GM18505 (cell line): ENCODE measurements around the gene ZBTB7C.

Source experiments
- ATAC-seq: cut with Tn5 transposase; IDR thresholded peaks from one replicate; pipeline ENCODE4 v1.9.1; 2021; ENCODE audit not compliant: unreplicated experiment
- POLR2A ChIP-seq: IDR thresholded peaks from 4 replicates; pipeline ENCODE4 v1.6.1; 2011; ENCODE audit warnings: borderline replicate concordance; ENCODE audit not compliant: insufficient read depth, insufficient read length; ENCODE audit errors: extremely low read depth

Gene ZBTB7C

DNA sequence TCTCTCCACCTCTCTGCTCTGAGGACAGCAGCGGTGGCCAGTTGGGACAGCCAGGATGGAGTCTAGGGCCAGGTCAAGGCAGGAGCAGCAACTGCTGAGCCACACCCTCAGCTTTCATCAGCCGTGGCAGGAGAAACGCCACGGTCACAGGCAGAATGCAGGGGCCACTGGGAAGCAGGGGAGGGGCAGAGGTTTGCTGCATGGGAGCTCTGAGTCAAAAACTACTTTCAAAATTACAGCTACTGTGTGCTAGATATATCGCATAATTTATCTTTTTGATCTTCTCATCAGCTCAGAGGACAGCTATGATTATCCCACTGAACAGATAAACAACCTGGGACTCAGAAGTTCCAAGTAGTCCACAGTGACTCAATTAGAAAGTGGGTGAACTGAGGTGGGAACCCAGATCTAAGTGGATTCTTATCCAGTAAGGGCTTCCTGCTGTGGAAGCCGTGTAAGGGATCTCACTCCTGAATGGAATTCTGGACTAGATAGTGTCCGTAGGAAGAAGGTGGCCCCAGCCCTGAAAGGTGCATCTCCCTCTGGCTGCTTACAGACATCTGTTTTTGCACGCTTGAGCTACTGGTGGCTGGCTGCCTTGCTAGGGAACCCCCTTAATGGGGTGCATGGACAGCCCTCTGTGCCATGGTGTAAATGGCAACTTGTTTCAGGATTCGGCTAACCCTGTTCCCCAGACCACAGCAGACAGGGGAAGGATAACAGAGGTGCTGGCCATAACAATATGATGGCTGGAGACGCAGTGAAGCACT lies 284.1 kb downstream of the ZBTB7C start:
- ATAC-seq, result no peak
- no peak for TF ChIP-seq POLR2A

DNA sequence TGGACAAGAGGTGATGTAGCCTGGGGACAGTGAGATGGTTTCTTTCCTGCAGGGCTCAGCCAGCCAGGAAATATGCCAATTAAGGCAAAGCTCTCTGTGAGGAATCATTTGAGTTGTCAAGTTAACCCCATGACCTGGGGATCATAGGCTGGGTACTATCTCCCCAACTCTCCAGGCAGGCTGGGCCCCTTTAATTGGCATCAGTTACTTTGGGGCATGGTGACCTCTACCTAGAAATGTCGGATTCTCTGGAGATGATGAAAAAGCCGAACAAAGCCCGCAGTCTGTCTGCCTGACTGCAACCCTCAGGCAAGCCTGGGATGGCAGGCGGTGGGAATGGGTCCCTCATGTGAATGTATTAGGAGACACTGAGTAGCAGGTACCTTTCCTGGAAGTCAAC lies 285.2 kb downstream of the ZBTB7C start:
- no peak for ATAC-seq
- TF ChIP-seq POLR2A, result no peak

DNA sequence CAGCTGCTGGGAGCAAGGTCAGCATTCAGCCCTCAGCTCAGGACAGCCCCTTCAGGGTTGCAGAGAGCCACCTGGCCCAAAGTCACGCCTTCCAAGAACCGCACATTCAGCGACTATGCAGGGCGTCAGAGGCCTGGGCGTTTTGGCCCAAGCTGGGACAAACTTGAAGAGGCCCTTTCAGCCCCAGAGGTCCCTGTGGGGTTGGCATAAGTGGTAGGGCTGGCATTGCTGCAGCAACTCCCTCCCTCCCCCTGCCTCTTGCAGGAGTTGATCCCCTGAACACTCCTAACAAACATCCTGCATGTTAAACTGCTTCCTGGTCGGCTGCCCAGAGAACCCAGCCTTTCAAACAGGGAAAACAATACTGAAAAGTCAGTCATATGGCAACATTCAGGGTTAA lies 285.9 kb downstream of the ZBTB7C start:
- no peak for ATAC-seq
- TF ChIP-seq POLR2A, result no peak

DNA sequence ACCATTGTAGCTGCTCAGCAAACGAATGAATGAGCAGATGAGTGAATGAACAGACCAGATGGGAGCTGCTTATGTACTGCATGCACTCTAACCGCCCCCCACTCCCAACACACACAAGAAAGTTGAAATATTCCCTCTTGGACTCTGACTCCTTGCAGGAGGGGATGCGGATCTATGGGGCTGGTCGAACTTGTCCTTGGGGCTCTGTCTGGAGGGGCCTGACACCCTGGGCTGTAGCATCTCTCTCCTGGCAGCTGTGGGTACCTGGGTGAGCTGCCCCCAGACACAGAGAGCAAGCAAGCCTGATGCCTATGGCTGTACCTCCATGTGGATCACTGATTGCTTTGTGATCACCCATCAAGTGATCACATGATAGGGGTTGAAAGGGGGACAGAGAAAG lies 286.4 kb downstream of the ZBTB7C start:
- no peak for ATAC-seq
- no peak for TF ChIP-seq POLR2A

DNA sequence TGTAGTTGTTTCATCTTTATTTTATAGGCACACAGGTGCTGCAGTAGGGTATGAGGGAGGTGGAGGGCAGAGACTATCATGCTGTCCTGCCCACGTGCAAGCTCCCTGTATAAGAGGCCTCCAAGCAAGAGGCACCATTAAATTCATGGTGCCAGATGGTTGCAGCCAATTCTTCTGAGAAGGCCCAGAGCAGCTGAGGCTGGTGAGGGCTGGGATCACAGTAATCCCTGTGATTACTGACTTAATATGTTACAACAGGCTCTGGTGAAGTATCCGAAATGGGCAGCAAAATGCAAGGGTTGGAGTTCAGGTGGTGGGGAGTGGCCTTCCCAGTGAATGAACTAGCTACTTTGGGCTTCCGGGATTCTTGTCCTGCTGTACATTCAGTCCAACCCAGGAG lies 286.8 kb downstream of the ZBTB7C start:
- ATAC-seq, result no peak
- no peak for TF ChIP-seq POLR2A

DNA sequence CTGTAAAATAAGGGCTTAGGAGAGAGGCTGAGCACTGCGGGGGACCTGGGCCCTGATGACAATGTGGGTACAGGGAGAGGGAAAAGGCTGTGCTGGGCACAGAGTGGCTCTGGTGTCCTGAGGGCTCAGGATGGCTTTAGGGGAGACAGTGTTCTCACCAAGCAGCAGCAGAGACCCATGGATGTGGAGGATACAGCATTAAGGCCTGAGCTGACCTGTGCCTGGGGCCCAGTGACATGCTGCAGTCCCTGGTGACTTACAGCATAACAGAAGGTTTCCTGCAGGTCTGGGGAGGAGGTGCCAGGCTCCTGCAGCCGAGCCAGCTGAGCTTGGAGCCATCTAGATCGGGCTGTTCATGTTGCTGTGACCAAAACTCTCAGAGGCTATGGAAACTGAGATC lies 287.4 kb downstream of the ZBTB7C start:
- no peak for TF ChIP-seq POLR2A
- ATAC-seq, result no peak

DNA sequence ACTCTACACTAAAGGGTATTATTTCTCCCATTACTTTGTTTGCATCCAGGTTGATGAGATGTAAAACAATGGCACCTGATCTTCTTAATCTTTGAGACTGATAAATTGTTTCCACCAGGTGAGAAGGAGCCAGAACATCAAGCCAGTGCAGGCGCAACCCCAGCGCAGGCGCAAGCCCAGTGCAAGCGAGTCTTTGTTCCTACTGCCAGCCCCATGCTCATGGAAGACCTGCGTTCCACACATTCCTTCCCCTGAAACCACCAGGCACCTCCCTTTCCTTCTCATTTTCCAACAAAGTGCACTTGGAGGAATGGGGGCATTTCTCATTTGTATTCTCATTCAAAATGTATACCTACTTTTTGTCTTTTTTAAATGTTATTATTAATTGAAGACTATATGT lies 290.0 kb downstream of the ZBTB7C start:
- TF ChIP-seq POLR2A, result no peak
- no peak for ATAC-seq

DNA sequence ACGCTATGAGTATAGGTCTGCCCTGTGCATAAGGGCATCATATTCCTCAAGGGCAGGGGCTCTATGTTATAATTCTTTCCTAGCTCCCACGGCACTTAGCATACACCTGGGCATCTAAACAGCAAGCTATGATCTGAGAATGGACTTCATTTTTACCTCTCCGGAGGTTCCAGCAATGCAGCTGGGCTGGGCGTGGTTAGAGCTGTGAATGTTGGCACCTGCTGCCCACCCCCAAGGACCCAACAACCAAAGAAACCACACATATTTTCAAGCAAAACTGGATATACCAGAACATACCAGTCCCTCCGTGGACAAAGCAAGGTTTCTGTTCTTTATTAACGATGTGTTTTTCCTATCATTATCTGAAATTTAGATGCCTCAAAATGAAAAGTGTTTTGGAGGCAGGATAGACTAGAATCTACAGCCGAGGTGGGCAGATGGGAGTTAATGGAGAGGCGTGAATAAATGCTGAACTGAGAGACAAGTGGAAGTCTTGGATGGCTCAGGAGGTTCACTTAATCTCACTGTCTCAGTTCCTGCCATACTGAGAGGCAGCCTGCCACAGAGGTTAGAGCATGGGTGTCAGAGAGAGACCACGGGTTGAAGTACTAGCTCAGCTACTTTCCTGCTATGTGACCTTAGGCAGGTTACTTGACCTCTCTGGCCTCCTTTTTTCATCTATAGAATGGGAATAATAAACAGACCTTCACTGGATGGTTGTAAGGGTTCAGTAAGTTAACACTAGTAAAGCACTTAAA lies 292.1 kb downstream of the ZBTB7C start:
- ATAC-seq, result no peak
- TF ChIP-seq POLR2A, result no peak

DNA sequence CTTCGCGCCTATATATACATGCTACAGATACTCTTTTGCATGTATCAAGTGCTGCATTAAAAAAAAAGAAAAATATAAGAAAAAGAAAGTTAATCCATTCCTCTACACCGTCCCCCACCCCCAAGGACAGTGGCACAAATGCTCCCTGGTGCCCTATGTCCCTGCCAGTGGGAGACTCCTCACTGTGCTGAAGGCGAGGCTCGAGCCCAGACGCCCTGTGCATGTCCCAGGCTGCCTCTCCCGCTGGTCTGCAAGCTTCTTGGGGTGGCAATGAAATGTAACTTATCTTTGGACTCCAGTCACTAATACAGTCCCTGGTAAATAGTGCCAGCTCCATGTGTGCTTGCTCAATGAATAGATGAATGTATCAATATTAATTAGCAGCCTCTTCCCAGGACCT lies 293.2 kb downstream of the ZBTB7C start:
- ATAC-seq, result no peak
- TF ChIP-seq POLR2A, result no peak

DNA sequence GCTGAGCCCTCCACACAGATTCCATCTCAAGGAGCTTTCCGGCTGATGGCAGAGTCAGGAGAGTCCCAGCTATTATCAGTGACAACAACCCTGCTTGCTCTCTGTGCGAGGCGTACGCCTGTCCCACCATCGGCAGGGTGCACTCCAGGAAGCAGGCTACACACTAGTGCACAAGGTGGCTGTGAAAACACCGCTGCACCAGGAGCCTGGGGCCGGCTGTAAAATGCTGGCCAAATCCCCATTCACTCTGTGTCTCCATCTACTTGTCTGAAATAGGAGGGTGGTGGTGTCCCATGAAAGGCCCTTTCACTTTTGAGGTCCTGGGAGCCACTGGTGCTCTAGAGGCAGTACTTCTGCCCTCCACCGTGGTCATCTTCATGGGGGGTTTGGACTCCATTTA lies 295.5 kb downstream of the ZBTB7C start:
- no peak for ATAC-seq
- no peak for TF ChIP-seq POLR2A

DNA sequence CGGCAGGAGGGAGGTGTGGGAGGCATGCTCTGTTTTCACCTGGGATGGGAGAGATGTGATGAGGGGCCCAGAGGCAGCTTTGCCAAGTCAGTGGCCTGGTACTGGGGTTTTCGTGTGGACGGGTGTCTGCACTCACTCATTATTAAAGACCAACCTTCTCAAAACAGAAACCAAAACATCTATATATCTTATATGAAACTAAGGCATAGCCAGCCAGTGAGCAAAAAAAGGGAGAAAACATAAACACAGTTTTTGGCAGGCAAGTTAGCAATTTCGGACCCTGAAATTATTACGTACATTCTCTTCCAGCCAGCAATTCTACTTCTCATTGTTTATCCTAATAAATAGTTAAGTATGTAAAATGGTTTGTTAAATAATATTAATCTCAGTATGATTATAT lies 297.6 kb downstream of the ZBTB7C start:
- TF ChIP-seq POLR2A, result no peak
- no peak for ATAC-seq

DNA sequence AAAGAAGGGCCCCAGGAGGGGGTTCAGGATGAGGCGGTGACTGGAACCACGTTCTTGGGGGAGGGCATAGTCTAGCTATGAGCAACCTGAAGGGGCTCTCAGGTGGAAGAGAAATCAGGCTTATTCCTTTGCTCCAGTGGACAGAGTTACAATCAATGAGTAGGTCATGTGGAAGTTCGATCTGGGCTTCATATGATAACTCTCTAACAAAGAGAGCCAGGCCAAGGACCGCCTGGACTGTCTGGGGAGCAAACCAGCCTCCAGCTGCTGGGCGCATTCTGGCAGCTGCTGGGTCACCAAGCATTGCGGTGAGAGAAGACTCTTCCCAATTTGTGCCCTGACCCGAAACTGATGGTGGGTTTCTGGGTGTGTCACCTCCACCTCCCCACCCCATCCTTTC lies 298.4 kb downstream of the ZBTB7C start:
- no peak for ATAC-seq
- no peak for TF ChIP-seq POLR2A

DNA sequence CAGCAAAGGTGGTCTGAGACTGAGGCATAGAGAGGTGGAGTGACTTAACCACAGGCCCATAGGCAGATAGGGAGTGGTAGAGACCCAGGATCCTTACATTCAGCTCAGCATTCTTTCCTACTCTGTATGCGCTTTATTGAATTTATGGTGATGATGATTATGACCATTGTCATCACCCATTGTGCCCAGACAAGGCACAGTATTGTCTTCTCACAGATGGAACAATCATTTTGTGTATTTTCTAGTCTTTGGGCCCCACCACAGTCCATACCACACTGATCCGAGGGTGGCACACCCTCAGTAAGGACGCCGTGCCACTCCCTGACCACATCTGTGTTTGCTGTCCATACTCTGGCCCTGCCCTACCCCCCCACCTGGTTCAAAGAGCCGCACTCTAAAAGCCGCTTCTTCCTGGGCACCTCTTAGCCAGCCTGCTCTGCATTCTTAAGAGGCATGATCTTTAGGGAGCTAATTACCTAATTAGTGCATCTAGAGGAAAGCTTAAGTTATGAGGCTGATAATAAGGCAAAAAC lies 299.2 kb downstream of the ZBTB7C start:
- ATAC-seq, result no peak
- no peak for TF ChIP-seq POLR2A

DNA sequence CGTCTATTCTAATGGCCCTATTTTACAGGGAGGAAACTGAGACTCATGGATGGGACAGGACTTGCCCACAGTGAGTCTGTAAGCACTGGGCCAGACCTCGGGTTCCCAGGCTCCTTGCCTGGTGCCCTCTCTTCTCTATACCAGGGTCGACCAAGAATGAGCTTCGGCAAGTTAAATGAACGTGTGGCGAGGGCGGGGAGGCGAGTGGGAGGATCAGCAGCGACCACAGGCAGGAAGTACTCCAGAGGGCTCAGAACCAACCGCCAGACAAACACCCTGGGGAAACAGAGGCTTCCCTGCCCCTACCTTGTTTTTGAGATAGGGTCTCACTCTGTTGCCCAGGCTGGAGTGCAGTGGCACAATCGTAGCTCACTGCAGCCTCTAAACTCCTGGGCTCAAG lies 301.0 kb downstream of the ZBTB7C start:
- no peak for ATAC-seq
- no peak for TF ChIP-seq POLR2A

DNA sequence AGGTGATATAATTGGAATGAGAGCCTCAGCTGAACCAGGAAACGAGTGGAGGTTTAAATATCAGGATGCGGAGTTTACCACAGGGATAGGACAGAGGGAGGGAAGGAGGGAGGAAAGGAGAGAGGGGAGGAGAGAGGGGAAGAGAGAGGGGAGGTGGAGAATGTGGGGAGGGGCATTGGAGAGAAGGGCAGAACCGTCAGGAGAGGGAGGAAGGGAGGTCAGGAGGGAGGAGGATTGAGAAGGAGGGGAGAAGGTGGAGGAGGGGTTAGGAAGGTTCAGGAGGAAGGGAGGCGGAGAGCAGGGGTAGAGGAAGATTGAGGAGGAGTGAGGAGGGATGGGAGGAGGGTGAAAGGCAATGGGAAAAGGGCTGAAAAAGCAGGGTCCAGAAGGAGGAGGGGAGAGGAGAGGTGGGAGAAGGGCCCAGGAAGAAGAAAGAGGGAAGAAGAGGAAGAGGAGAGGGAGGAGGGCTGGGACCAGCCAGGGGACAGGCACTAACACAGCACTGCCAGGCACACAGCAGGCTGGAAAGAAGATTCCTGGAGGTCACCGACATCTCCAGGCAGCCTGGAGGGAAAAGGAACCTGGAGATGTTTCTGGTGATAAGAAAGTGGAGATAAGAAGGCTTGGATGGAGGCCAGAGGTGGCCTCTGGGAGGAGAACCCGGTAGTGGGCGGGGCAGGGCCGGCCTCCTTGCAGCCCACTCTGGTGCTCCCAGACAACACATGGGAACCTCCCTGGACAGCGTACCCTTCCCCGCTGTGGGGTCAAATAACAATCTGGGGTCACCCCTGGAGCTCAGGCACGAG lies 302.0 kb downstream of the ZBTB7C start:
- TF ChIP-seq POLR2A, result no peak
- no peak for ATAC-seq
